Neural progenitor cell (in vitro differentiated cells): ENCODE measurements around the gene CFAP61. TPM values are rescaled to one million over a fixed set of nuclear protein-coding genes. Genes with fewer than 3 reads are reported as not detected.

Experiments used
- DNase-seq: peaks from one replicate; pipeline ENCODE4 v3.0.0-alpha.2; 2016; ENCODE audit warnings: low spot score
- H2AFZ ChIP-seq: fragments of 200-600 bp; sonication (generic); replicated peaks from 2 replicates; pipeline ENCODE4 v1.6.1; 2016; ENCODE audit warnings: antibody characterized with exemption
- H3F3A ChIP-seq: fragments of 200-600 bp; sonication (generic); 2 replicates; pipeline ENCODE4 v1.6.1; 2016; ENCODE audit warnings: antibody characterized with exemption, low read depth
- H3K27ac ChIP-seq: fragments of 200-600 bp; sonication (generic); 2 replicates; pipeline ENCODE4 v1.5.1; 2016; ENCODE audit warnings: mild to moderate bottlenecking
- H3K27me3 ChIP-seq: fragments of 200-600 bp; sonication (generic); 2 replicates; pipeline ENCODE4 v1.6.1; 2016; ENCODE audit warnings: mild to moderate bottlenecking, moderate library complexity
- H3K36me3 ChIP-seq: fragments of 200-600 bp; sonication (generic); 2 replicates; pipeline ENCODE4 v1.5.1; 2016
- H3K4me1 ChIP-seq: fragments of 200-600 bp; sonication (generic); 2 replicates; pipeline ENCODE4 v1.6.1; 2016; ENCODE audit warnings: mixed run types
- H3K4me2 ChIP-seq: fragments of 200-600 bp; sonication (generic); 2 replicates; pipeline ENCODE4 v1.6.1; 2016
- H3K4me3 ChIP-seq: fragments of 200-600 bp; sonication (generic); 2 replicates; pipeline ENCODE4 v1.5.1; 2016
- H3K79me2 ChIP-seq: fragments of 200-600 bp; sonication (generic); 2 replicates; pipeline ENCODE4 v1.6.1; 2016; ENCODE audit warnings: low read depth
- H3K9ac ChIP-seq: fragments of 200-600 bp; sonication (generic); 2 replicates; pipeline ENCODE4 v1.6.1; 2016
- H3K9me3 ChIP-seq: fragments of 200-600 bp; sonication (generic); 2 replicates; pipeline ENCODE4 v1.5.1; 2016; ENCODE audit warnings: low read depth
- H4K20me1 ChIP-seq: fragments of 200-600 bp; sonication (generic); 2 replicates; pipeline ENCODE4 v1.6.1; 2016; ENCODE audit warnings: low read depth
- H3K27ac Mint-ChIP-seq: 3 replicates; pipeline ENCODE4 v1.8.0; 2021; ENCODE audit warnings: mixed read lengths
- H3K27me3 Mint-ChIP-seq: 2 replicates; pipeline ENCODE4 v1.8.0; 2022; ENCODE audit warnings: low read depth, mild to moderate bottlenecking, inconsistent platforms, moderate library complexity, mixed read lengths; ENCODE audit not compliant: insufficient read depth
- H3K36me3 Mint-ChIP-seq: 3 replicates; pipeline ENCODE4 v1.8.0; 2021; ENCODE audit warnings: mixed read lengths
- H3K4me1 Mint-ChIP-seq: 3 replicates; pipeline ENCODE4 v1.8.0; 2021; ENCODE audit warnings: mixed read lengths
- H3K4me3 Mint-ChIP-seq: 3 replicates; pipeline ENCODE4 v1.8.0; 2021; ENCODE audit warnings: mild to moderate bottlenecking, moderate library complexity, mixed read lengths
- H3K9me3 Mint-ChIP-seq: 3 replicates; pipeline ENCODE4 v1.8.0; 2020; ENCODE audit warnings: mixed read lengths
- EZH2 ChIP-seq: fragments of 200-600 bp; sonication (generic); IDR thresholded peaks from 2 replicates; pipeline ENCODE4 v1.6.1; 2017; ENCODE audit warnings: antibody characterized with exemption, mild to moderate bottlenecking, moderate library complexity
- EZH2phosphoT487 ChIP-seq: fragments of 200-600 bp; sonication (generic); IDR thresholded peaks from 2 replicates; pipeline ENCODE4 v1.6.1; 2017; ENCODE audit warnings: antibody characterized with exemption
- total RNA-seq: library from RNA; depleted of rRNA; stranded (reverse); fragments of >200 nt; gene quantifications from 2 replicates; pipeline ENCODE4 v1.2.3, GENCODE V29; 2015; ENCODE audit warnings: low replicate concordance
- TF ChIP-seq, protein P1 (sequence below): fragments of 200-600 bp; sonication (generic); IDR thresholded peaks from 2 replicates; pipeline ENCODE4 v1.5.1; 2017; ENCODE audit warnings: antibody characterized with exemption, mild to moderate bottlenecking

The CFAP61 gene
- total RNA-seq, 1 donor from 2014 or later, result not detected

DNA sequence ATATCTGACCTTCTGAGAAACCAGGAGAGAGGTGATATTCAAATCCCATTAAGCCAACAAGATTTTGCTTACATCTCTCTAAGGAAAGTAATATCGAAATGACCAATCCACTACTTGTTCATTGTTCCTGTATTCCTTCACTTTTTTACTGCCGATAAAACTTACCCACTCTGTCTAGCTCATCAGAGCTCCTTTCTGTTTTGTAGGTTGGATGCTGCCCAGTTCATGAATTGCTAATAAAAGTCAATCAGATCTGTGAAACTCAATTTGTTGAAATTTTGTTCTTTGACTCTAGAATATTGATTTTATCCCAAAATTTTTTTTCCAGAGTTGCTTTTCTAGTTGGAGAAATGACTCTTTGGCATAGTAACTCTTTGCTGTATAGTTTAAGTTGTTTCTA lies 166.7 kb downstream of the CFAP61 start:
- H3K9ac ChIP-seq, result no peak overlapping the region
- Mint-ChIP-seq H3K4me1 (peaks cover 43% of the 10 kb centered on the region), H3K4me3 (no peak overlapping the region), H3K27me3 (peaks cover 2% of the 10 kb centered on the region), H3K27ac (no peak overlapping the region), H3K36me3 (peaks cover 5% of the 10 kb centered on the region), H3K9me3 (peaks cover 16% of the 10 kb centered on the region)
- no peak overlapping the region for H2AFZ ChIP-seq
- no peaks in the 10 kb centered on the region for H3K79me2 ChIP-seq
- no peaks in the 10 kb centered on the region for H3K27me3 ChIP-seq
- peaks cover 38% of the 10 kb centered on the region for H3K4me1 ChIP-seq
- DNase-seq, result no peak
- TF ChIP-seq, protein P1, sequence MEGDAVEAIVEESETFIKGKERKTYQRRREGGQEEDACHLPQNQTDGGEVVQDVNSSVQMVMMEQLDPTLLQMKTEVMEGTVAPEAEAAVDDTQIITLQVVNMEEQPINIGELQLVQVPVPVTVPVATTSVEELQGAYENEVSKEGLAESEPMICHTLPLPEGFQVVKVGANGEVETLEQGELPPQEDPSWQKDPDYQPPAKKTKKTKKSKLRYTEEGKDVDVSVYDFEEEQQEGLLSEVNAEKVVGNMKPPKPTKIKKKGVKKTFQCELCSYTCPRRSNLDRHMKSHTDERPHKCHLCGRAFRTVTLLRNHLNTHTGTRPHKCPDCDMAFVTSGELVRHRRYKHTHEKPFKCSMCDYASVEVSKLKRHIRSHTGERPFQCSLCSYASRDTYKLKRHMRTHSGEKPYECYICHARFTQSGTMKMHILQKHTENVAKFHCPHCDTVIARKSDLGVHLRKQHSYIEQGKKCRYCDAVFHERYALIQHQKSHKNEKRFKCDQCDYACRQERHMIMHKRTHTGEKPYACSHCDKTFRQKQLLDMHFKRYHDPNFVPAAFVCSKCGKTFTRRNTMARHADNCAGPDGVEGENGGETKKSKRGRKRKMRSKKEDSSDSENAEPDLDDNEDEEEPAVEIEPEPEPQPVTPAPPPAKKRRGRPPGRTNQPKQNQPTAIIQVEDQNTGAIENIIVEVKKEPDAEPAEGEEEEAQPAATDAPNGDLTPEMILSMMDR, result no peak
- TF ChIP-seq EZH2phosphoT487, result no peak
- peaks cover 24% of the 10 kb centered on the region for H3F3A ChIP-seq
- no peak overlapping the region for H3K27ac ChIP-seq
- no peak overlapping the region for H3K4me2 ChIP-seq
- peaks cover 14% of the 10 kb centered on the region for H3K9me3 ChIP-seq
- peaks cover 4% of the 10 kb centered on the region for H3K36me3 ChIP-seq
- no peaks in the 10 kb centered on the region for H4K20me1 ChIP-seq
- no peak overlapping the region for H3K4me3 ChIP-seq

DNA sequence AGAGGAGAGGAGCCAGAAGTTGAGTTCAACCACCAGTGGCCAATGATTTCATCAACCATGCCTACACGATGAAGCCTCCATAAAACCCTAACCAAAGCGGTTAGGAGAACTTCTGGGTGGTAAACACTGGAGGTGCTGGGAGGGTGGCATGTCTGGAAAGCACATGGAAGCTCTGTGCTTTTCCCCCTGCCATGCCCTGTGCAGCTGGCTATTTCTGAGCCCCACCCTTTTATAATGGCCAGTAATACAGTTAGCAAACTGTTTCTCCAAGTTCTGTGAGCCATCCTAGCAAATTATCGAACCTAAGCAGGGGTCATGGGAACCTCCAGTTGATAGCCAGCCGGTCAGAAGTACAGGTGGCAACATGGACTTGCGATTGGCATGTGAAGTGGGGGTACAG lies 167.8 kb downstream of the CFAP61 start:
- H3K27me3 ChIP-seq, result no peaks in the 10 kb centered on the region
- no peaks in the 10 kb centered on the region for H3K79me2 ChIP-seq
- Mint-ChIP-seq H3K36me3 (peaks cover 5% of the 10 kb centered on the region), H3K27ac (no peak overlapping the region), H3K9me3 (peaks cover 16% of the 10 kb centered on the region), H3K4me1 (peaks cover 36% of the 10 kb centered on the region), H3K27me3 (no peaks in the 10 kb centered on the region), H3K4me3 (no peak overlapping the region)
- H3K36me3 ChIP-seq, result peaks cover 4% of the 10 kb centered on the region
- H3K9me3 ChIP-seq, result peaks cover 14% of the 10 kb centered on the region
- no peak overlapping the region for H3K4me2 ChIP-seq
- DNase-seq, result no peak
- no peak overlapping the region for H2AFZ ChIP-seq
- no peak overlapping the region for H3K4me3 ChIP-seq
- no peak for TF ChIP-seq EZH2
- peaks cover 32% of the 10 kb centered on the region for H3K4me1 ChIP-seq
- peaks cover 27% of the 10 kb centered on the region for H3F3A ChIP-seq
- H3K27ac ChIP-seq, result no peak overlapping the region
- H3K9ac ChIP-seq, result no peak overlapping the region
- H4K20me1 ChIP-seq, result no peaks in the 10 kb centered on the region

DNA sequence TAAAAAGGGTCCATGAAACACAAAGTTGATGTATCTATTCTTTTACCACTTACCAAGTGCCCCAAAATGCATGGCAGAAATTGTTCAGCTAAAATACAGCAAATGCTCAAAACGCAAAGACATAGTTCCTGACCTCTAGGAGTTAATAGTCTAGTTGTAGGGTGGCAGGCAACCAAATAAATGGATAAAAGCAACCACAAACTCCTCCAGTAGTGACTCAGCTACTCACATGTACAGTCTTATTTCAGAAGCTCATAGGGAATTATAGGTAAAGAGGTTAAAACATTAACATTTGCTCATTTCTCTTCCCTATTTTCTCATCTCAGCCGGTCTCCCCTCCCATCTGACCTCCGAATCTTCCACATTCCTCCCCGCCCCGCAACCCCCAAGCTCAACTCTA lies 171.6 kb downstream of the CFAP61 start:
- Histone ChIP-seq H4K20me1 (no peaks in the 10 kb centered on the region), H3K79me2 (no peaks in the 10 kb centered on the region), H3F3A (peaks cover 5% of the 10 kb centered on the region), H3K27ac (no peak overlapping the region), H3K27me3 (no peaks in the 10 kb centered on the region), H3K4me2 (no peak overlapping the region), H3K9me3 (peaks cover 11% of the 10 kb centered on the region), H3K9ac (no peak overlapping the region), H3K4me3 (no peak overlapping the region), H2AFZ (no peak overlapping the region), H3K36me3 (no peaks in the 10 kb centered on the region), H3K4me1 (peaks cover 13% of the 10 kb centered on the region)
- peaks cover 27% of the 10 kb centered on the region for H3K9me3 Mint-ChIP-seq
- no peak for DNase-seq
- no peak overlapping the region for H3K4me3 Mint-ChIP-seq
- peaks cover 2% of the 10 kb centered on the region for H3K36me3 Mint-ChIP-seq
- H3K27ac Mint-ChIP-seq, result no peak overlapping the region
- peaks cover 2% of the 10 kb centered on the region for H3K27me3 Mint-ChIP-seq
- peaks cover 14% of the 10 kb centered on the region for H3K4me1 Mint-ChIP-seq
- no peak for TF ChIP-seq EZH2phosphoT487
- no peak for TF ChIP-seq EZH2

DNA sequence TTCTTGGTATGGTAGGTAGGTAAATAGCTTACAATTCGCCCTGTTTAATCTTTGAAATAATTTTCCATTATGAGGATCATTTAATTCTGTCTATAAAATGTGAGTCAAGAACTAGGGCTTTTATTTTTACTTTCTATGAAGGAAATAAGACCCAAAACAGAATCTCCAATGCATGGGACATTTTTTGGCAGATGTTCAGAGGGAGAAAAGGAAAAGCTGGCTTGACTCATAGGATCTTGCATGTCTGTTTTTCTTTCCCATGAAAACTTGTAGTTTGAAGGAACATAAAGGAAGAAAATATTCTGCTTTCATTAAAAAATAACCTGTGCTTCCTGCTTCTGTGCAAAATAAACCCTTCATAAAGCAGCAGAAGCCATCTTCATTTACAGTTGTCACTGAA lies 172.5 kb downstream of the CFAP61 start:
- no peak overlapping the region for H2AFZ ChIP-seq
- H3K79me2 ChIP-seq, result no peaks in the 10 kb centered on the region
- Mint-ChIP-seq H3K4me1 (peaks cover 14% of the 10 kb centered on the region), H3K4me3 (no peak overlapping the region), H3K36me3 (no peaks in the 10 kb centered on the region), H3K27me3 (peaks cover 2% of the 10 kb centered on the region), H3K9me3 (peaks cover 27% of the 10 kb centered on the region), H3K27ac (no peak overlapping the region)
- H3K9ac ChIP-seq, result no peak overlapping the region
- no peak overlapping the region for H3K4me3 ChIP-seq
- no peak overlapping the region for H3K27ac ChIP-seq
- peaks cover 13% of the 10 kb centered on the region for H3K4me1 ChIP-seq
- peaks cover 5% of the 10 kb centered on the region for H3F3A ChIP-seq
- peaks cover 7% of the 10 kb centered on the region for H3K9me3 ChIP-seq
- H4K20me1 ChIP-seq, result no peaks in the 10 kb centered on the region
- TF ChIP-seq EZH2, result no peak
- TF ChIP-seq, protein P1, result no peak
- no peak for TF ChIP-seq EZH2phosphoT487
- H3K4me2 ChIP-seq, result peak overlapping the region; percentile 28
- H3K36me3 ChIP-seq, result no peaks in the 10 kb centered on the region
- no peak for DNase-seq
- H3K27me3 ChIP-seq, result no peaks in the 10 kb centered on the region
